NCI-H1105 treated with DMSO at 0.1 percent for 48 hours (cell line): ENCODE data around the gene FAM43B.
A peak's percentile ranks its signal among the peaks of the same experiment; 100 is the strongest.

Experiments used
- DNase-seq: peaks from one replicate; lab custom pipeline; 2025; lab: John Stamatoyannopoulos, UW

FAM43B gene

DNA sequence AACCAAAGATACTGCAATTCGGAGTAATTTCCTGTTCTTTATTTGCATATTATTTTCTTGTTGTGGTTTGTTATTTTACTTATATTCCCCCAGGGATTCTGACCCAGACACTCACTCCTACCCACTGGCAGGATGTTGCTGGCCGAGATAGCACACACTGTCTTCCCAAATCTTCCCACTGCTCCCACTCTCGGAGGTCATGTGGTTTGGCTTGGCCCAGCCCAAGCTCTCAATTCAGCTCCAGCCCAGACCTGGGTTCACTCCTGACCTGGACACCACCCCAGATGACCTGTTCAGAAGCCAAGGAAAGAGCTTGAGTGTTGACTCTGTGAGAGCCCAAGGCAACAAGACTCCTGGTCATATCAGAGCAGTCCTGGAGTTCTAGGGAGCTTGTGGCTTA lies 1.2 kb upstream of the FAM43B start:
- no peak for DNase-seq

DNA sequence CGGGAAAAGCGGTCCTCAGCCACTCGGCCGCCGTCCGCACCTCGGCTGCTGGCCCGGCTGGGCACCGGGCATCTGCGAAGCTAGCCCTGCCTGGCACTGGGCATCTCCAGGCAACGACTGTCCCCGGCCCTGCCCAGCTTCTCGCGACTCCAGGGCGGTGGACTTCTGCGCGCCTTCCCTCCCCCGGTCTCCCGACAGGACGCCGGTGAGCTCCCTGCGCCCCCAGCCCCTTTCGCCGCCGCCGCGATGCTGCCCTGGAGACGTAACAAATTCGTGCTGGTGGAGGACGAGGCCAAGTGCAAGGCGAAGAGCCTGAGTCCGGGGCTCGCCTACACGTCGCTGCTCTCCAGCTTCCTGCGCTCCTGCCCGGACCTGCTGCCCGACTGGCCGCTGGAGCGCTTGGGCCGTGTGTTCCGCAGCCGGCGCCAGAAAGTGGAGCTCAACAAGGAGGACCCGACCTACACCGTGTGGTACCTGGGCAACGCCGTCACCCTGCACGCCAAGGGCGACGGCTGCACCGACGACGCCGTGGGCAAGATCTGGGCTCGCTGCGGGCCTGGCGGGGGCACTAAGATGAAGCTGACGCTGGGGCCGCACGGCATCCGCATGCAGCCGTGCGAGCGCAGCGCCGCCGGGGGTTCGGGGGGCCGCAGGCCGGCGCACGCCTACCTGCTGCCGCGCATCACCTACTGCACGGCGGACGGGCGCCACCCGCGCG lies 514 bp downstream of the FAM43B start:
- peak; percentile 27 for DNase-seq

DNA sequence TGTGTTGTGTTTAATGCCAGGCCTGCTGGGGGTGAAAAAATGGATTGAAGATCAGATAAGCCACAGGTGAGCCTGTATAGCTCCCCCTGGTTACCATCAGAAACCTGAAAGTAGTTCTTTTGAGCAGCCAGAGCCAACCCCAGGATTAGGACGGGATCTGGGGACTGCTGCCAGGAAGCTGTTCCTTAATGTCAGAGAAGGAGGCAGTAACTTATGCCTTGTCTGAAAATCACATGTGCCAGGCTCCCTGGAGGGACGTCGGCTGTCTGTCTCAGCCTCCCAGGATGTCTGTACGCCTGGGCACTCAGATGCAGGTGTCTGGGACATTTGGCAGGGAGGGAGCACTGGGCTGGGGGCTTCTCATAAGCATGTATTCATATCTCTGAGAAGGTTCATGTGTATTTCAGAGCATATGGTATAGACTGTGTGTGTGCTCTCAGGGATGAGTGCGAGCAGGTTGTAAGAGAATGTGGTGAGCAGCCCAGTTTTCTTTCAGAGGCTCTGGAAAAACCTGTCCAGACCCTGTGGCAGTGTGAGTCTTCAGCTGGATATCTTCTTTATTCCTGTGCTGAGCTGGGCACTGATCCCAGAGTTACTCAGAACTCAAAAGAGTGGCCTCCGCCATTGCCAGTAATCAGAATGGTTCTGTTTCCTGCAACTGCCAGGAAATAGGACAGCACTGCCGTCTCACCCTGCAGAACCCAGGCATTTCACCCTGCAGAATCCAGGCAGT lies 2.8 kb downstream of the FAM43B start:
- DNase-seq, result no peak

DNA sequence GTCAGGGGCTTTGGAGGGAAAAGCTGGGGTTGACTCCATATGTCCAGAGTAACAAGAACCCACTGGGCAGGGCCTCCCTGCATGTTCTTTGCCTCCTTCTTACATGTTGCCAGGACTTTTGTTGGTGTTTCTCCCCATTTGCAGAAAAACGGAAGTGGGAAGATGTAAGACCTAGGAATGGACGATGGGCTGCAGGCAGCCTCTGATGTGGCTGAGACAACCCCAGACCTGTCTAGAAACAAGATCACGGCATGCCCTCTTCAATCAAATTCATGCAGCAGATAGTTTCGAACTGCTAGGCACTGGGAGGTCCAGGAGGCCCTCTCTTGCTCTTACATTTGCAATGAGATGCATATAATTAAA lies 3.4 kb downstream of the FAM43B start:
- no peak for DNase-seq

DNA sequence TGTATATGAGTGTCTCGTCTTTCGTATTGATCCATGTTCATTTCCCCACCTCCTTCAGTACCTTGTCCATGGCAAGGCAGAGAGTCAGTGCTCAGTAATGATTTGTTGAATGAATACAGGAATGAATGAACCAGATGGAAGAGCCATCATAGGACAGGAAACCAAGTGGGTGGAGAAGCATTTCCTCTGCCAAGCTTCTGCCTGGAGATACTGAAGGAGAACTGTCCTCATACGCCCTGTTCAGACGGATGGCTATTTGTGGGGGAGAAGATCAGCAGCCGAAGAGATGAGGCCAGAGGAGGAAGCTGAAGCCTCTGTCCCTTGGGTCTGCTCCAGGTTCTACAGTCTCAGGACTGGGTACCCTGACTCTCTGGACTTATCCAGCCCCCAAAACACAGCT lies 5.8 kb downstream of the FAM43B start:
- DNase-seq, result no peak

DNA sequence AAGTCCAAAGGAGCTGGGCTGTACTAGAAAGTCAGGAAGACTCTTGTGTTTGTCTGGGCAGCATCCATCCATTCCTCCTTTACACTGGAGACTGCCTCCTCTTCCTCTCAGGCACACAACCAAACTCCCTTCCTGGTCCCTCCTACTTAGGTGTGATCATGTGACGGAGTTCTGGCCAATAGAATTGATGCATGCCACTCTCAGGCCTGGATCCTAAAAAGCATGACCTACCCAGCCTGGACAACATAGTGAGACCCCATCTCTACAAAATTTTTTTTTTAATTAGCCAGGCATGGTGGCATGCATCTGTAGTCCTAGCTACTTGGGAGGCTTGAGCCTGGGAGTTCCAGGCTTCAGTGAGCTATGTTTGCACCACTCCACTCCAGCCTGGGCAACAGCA lies 8.6 kb downstream of the FAM43B start:
- no peak for DNase-seq

DNA sequence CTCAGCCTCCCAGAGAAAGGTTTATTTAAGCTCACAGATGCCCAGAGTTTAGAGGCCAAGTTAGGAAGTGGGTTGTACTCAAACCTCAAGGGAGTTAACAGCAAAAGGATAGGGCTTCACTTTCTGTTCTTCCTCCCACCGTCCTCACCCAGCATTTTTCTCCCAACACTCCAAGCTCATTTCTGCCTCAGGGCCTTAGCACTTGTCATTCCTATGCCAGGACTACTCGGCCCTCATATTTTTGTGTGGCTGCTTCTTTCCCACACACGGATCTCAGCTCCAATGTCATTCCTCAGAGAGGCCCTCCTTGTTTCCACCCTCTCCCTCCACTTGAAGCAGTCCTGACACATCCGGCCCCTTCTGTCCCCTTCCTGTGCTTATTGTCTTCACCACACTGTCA lies 12.9 kb downstream of the FAM43B start:
- DNase-seq, result no peak

DNA sequence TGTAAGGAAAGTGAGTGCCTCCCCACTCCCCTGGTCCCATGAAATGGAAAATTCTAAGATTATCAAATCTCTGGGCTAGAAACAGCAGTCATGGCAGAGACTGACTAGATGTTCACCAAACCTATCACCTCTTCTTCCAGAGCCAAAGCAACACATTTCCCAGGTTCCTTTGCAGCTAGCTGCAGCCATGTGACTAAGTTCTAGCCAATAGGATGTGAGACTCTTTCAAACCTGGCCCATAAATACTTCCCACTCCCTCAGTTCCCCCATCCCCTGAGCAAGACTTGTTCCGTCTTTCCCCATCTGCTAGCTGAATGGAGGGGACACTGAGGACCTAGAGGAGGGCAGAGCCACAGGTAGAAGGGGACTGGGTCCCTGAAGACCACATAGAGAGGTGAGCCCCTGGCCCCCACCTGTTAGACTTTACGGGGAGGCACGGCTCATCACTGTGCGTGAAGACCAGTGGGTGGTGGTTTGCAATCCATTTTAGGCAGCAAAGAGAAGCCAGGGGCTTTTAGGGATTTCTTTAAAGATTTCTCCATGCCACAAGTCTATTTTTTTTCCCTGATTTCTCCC lies 17.2 kb downstream of the FAM43B start:
- no peak for DNase-seq

DNA sequence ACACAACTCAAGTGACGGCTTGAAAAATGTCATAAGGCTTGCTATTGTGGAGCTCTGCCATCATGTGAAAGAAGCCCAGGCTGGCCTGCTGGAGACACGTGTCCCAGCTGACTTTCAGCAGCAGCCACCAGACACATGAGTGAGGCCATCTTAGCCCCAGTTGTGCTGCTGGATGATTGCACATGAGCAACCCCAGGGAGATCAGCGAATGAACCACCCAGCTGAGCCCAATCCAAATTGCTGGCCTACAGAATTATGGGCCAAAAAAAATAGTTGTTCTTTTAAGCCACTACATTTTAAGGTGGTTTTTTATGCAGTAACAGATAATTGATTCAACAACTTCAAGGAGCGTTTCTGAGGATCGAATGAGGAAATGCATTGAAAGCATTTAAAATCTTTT lies 19.1 kb downstream of the FAM43B start:
- DNase-seq, result no peak

DNA sequence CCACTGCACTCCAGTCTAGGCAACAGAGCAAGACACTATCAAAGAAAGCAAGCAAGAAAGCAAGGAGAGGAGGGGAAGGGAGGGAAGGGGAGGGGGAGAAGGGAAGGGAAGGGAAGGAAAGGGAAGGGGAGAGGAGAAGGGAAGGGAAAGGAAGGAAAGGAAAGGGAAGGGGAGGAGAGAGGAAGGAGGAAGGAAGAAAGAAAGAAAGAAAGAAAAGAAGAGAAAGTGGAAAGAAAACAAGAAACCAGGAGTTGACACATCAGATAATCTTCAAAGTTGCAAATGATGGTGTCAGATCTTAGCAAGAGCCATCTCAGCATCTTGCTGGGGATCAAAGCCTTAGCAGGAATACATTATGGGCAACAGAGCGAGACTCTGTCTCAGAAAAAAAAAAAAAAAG lies 21.6 kb downstream of the FAM43B start:
- DNase-seq, result no peak

DNA sequence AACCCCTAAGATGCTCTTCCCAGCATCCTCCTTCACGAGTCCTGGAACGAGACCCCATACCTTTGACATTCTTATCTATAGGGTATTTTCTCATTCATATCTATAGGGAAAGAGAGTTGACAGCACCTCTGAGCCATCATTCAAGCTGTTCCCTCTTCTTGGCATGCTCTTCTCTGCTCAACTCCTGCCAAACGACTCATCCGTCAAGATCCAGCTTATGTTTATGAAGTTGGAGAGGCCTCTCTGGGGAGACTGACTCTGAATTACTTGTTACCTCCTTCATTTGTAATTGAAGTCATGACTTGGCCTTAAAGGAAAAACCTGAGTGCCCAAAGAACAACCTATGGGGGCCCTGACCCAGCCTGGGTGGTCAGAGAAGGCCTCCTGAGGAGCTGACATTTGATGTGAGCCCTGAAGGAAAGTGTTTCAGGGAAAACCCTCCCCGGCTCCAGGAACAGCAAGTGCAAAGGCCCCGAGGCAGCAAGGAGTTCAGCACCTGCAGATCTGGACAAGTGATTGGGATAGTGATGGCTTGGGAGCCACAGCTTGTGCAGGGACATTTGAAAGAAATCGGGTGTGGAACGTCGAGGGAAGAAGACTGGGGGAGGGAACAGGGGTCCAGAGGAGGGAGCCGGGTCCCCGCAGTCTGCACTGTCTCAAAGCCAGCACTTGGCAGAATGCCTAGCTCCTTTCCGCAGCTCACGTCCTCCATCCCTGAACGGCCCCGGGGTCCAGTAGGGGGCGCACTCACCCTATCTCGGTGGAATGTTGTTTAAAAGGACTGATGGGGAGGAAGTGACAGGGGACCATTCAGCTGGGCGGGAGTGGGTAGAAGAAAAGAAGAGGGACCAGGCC lies 22.5 kb downstream of the FAM43B start:
- DNase-seq, result peak; percentile 22

DNA sequence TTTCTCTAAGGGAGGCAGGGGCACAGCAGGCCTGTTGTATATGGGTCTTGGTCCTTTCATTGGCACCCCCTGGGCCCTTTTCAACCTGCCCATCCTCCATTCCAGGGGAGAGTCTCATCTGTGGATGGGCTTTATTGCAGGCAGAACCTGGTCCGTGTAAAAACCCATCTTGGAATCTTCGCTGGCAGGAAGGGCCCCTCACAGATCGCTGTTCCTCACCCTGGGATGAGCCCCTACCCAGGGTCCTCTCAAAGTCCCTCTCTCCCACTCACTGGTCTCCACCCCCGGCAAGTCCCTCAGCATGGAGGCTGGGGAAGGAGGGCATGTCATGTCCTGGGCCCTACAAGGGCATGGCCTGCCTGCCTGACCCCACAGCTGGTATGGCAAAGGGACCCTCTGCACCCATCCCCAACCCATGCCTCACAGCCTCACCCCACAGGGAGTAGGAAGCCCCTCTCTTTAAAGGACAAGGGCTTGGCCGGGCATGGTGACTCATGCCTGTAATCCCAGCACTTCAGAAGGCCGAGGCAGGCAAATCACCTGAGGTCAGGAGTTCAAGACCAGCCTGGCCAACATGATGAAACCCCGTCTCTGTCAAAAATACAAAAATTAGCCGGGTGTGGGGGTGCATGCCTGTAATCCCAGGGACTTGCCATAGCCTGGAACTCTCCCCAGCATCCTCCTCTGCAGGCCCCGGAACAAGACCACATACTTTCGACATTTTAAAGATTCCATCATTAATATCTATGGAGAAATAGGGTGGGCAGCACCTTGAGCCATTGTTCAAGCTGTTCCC lies 23.4 kb downstream of the FAM43B start:
- DNase-seq, result no peak

DNA sequence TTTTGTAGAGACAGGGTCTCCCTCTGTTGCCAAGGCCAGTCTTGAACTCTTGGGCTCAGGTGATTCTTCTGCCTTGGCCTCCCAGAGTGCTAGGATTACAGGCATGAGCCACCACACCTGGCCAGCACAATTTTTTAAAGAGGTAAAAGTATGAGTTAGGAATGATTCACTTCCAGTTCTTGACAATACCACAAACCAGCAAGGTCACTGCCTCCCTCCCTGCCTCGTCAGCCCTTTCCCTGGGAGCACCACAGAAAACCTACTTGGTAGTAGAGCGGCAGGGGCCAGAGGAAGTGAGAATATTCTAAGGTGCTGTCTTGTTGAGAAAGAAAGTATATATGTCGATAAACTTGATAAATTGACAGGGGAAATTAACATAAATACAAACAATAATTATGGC lies 25.7 kb downstream of the FAM43B start:
- no peak for DNase-seq

DNA sequence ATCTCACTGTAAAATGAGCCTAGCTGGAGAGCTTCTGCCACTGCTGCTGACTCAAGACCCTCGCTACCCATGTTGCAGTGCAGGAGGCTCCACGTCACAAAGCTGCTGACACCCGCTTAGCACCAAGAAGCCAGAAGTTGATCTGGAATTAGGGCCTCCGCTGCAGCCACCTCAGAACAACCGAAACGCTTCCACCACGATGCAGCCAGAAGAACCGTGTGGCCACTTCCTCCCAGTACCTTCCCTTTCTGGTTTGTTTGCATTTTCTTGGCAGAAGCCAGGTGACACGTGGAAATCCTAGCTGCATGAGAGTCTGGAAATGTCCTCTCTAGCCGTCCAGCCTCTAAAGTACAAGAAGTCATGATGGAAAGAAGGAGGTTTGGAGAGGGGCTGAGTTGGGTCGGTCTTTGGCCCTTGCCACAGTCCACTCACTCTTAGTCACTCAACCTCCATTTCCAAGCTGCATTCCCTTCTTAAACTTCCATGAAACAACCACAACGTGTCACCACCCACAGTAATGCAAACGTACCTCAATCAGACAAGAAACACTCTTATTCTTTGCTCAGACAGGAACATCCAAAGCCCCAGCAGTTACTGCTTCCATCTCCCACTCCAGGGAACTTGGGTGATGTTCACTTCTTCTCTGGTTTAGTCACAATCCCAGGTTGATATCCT lies 26.5 kb downstream of the FAM43B start:
- DNase-seq, result no peak

DNA sequence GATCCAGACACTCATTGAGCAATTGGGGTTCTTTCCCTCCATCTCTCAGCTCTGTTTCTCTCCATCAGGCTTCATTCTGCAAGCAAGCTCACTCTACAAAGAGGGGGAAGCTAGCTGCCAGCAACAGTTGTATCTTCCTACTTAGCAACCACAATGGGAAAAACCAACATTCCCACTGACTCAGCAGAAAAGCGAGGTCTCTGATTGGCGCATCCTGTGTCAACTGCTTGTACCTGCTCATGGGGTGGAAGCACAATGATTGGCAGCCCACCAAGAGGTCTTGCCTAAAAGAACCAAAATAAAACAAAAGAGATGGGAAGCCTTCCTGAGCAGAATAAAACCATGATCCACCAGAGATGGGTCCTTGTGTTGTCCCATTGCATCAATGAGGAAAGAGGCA lies 32.5 kb downstream of the FAM43B start:
- DNase-seq, result no peak

DNA sequence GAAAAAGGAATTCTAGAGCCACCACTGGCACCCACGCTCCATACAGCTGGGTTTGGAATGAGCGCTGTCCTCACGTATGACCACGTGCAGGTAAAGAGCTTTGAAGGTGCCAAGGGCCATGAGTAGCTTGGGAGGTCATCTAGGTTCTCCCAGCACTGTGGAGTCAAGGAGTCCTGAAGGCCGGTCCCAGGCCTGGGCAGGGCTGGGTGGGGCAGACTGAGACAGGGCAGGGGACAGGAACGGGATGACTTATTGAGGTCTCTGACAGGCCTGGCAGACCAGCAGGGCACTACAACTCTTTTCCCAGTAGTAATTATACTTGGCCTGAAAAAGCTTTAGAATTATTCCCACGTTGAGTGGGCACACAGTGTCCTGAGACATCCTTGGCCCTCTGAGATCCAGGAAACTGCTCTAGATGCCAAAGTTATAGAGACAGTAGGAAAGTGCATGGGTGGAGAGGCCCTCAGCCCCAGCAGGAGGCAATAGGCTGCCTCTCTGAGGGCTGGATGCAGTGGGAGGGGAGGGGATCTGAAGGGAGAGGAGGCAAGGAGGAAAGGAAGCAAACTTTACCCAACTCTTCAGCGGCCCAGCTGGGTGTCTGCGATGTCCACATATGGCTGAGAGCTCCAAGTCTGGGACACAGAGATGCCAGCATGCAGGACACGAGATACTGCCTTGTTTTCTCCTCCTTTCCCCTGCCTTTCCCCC lies 34.7 kb downstream of the FAM43B start:
- DNase-seq, result no peak

DNA sequence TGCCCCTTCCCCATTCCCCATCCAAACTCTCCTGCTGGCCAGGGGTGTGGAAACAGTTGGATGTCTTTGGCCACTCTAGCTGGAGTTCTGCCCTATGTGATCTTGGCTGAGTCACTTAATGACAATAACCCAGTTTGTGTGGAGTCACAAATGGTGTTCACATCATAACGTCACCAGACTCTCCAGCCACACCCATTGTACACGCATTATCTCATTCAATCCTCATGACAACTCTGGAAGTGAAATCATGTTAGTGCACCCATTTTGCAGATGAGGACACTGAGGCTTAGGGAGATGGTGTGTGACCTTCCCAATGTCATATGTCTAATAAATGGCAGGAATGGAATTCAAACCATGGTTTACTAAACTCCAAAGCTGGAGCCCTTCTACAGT lies 35.3 kb downstream of the FAM43B start:
- DNase-seq, result no peak

DNA sequence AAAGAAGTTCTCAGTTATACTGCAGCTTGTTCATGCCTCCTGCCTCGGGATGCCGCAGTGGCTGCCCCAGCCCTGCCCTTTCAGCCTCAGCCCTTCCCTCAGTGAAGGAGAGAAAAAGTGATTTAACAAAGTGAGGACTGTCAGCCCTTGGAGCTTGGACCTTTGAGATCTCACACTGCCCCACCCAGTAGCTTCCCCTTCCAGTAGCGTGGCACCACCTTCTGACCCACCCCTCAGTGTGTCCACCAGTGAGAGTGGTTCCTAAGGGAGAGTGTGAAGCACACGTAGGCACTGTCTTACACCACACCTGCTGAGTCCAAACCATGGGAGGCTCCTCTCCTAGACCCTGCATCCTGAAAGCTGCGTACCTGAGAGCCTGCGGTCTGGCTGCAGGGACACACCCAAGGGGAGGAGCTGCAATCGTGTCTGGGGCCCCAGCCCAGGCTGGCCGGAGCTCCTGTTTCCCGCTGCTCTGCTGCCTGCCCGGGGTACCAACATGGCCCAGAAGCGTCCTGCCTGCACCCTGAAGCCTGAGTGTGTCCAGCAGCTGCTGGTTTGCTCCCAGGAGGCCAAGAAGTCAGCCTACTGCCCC lies 36.4 kb downstream of the FAM43B start, which contains the start of gene CDA:
Gene CDA (plus strand): TSS at position 464 of the 592 bp plus-strand sequence. CDS start 33 bp downstream, at position 497.
- peak; percentile 2 for DNase-seq

DNA sequence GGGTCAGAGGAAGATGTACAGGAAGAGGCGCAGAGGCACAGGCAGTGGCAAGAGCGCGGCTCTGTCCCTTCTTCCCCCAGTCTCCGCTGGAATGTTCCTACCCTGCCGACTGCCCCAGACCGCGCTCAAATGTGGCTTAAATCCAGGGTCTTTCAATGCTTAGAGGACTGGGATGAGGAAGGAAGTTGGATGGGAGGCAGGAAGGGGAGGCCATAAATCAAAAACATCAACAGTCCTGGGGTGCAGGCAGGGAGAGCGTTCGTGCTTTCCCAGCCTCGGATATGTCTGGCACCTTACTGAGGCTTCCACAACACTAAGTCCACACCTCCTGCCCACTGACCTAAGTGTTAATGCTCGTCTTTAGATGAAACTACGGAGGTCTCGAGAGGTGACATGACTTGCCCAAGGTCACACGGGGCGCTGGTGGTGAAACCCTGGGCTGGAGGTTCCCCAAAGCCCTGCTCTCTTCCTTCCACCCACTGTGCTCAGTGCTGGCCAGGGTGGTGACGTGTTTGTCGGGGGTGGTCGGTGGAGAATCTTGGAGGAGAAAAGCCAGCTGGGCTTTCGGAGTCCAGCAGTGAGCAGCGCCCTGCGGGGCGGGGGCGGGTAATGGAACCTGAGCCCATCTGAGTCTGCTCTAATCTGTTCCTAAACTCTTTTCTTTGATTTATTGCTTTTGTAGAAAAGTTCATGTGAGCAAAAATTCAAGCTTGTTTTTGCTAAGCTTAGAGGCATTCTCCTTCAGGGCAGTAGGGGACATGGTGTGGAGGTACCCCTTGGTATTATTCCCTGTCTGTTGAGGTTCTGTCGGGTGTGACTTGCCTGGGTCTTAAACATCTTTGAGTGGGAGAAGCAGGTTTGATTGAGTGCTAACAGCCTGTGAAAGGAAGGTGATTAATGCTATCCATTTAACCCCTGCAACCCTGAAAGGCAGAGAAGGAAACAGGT lies 37.2 kb downstream of the FAM43B start:
- DNase-seq, result no peak
